AG09319 (cell line): Measurements from ENCODE around the gene MATN1.
"Not testable (repeated sequence)": the region's sequence is repeated elsewhere in the genome, so short reads cannot be mapped to it uniquely, and the experiment has no call there.

Source experiments
- DNase-seq: peaks from one replicate; pipeline ENCODE4 v3.0.0-alpha.2; 2010; ENCODE audit warnings: low read depth; ENCODE audit errors: extremely low read depth
- TF ChIP-seq, protein P1 (sequence below): IDR thresholded peaks from 2 replicates; pipeline ENCODE4 v1.5.1; 2011; ENCODE audit warnings: low read depth, mild to moderate bottlenecking, inconsistent platforms, low read length, moderate library complexity

Gene MATN1

DNA sequence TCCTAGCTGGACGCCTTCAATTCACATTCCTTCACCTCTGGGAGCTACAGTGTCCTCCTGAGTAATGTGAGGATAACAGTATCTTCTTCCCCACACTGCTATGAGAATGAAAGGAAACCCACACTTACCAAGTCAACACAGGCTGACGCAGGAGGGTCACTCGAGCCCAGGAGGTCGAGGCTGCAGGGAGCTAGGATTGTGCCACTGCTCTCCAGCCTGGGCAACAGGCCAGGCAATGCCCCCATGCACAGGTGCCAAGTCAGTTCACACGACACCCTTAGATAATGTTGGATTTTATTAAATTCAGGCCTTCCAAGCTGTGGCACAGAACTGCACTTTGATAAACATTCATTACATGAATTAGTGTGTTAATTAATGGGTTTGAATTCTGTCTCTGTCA, 31.9 kb downstream of the MATN1 start:
- no peak for DNase-seq
- TF ChIP-seq, protein P1, sequence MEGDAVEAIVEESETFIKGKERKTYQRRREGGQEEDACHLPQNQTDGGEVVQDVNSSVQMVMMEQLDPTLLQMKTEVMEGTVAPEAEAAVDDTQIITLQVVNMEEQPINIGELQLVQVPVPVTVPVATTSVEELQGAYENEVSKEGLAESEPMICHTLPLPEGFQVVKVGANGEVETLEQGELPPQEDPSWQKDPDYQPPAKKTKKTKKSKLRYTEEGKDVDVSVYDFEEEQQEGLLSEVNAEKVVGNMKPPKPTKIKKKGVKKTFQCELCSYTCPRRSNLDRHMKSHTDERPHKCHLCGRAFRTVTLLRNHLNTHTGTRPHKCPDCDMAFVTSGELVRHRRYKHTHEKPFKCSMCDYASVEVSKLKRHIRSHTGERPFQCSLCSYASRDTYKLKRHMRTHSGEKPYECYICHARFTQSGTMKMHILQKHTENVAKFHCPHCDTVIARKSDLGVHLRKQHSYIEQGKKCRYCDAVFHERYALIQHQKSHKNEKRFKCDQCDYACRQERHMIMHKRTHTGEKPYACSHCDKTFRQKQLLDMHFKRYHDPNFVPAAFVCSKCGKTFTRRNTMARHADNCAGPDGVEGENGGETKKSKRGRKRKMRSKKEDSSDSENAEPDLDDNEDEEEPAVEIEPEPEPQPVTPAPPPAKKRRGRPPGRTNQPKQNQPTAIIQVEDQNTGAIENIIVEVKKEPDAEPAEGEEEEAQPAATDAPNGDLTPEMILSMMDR, result no peak

- TF ChIP-seq, protein P1, result no peak
- DNase-seq, result no peak
These were observed 33.3 kb downstream of the MATN1 start for GRCh38 chr1:30689901-30690645.

DNA sequence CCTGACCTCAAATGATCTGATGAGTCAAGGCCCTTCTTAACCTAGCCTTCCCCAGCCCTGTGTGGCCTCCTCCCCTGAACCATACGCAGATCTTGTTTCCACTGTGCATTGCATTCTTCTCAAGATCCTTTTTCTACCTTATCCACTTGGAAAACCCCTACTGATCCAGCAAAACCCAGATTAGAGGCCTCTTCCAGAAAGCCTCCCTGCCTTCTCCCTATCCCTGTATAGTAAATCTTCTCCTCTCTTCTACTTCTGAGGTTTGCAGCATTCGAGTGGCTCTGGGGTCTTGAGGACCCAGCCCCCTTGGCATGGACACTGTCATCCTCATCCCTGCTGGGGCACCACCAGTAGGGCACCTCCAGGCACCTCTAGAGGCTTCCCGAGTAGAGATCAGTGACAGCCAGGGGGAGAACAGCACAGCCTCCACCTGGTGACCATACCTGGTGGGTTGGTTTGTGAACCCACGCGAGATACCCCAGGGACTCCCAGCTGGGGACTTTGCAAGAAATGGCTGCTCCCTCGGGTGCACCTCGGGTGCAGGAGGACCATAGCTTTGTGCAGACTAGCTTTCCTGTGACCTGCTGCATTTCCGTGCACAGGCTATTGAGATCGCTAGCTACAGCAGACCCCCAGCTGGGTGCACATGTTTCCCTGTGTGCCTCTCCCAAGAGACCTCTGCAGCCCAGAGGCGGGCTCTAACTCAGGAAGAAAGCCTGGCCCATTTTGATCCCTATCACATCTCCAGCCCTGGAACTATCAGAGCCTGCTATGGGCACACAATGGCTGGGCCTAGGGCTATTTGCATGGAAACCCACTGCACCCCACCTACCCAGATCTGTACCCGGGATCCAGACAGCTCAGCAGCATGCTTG, 34.2 kb downstream of the MATN1 start:
- DNase-seq, result no peak
- TF ChIP-seq, protein P1, result no peak

DNA sequence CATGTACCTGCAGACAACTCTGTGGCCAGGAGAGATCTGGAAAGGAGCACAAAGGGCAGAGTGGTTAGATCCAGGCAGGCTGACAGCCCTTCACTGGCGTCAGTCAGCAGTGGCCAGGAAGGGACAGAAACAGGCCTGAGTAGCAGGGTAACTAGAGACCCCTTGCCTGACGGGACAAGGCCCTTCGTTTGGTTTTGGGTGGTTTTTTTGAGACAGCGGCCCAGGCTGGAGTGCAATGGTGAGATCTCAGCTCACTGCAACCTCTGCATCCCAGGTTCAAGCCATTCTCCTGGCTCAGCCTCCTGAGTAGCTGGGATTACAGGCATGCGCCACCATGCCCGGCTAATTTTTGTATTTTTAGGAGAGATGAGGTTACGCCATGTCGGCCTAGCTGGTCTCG, 34.9 kb downstream of the MATN1 start:
- not testable (repeated sequence) for DNase-seq

DNA sequence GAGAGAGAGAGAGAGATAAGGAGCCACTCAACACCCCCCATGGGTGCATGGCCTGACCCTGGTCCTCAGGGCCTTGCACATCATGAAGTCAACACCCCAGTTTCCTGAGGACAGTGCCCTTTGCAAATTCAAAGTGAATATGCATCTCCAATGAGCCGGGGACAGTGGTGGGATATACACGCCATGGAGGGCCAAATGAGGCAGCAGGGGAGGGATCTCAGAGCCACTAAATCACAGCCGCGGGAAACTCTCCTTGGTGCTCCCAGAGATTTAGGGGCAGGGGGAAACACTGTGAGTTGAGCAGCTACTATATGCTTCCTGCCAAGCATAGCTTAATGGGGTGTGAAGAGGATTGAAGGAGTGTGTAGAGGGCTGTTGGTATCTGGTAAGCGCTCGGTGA, 35.5 kb downstream of the MATN1 start:
- DNase-seq, result no peak
- TF ChIP-seq, protein P1, result no peak

DNA sequence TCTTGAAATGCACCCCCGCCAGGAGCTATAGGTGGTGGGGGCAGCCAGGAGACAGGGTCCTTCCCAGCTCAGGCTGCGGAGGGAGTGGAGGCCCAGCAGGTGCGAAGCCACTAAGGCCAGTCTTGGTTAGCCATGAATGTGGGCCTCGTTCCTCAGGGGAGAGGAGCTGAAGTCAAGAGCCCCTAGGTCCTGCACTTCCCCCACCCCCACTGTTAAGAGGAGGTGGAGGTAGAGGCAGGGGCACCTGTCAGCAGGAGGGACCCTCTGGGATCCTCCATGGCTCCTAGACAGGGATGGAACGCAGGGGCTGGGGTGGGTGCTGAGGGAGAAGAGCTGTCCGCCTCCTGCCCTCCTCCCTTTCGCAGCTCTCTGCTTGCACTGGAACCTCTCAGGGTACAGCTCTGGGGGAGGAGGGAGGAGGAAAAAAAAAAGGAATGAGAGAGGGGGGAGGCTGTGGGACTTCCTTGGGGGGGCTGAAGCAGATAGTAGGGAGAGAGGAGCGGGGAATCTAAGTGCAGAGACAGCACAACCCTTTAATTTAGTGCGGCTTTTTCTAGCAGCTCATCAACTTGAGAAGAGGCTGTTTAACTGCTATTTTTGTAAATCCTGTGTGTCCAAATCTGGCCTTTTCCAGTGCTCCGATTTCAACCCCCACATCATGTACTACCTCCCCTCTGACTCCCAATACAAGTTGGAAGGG, 37.0 kb downstream of the MATN1 start:
- TF ChIP-seq, protein P1, result no peak
- DNase-seq, result no peak

DNA sequence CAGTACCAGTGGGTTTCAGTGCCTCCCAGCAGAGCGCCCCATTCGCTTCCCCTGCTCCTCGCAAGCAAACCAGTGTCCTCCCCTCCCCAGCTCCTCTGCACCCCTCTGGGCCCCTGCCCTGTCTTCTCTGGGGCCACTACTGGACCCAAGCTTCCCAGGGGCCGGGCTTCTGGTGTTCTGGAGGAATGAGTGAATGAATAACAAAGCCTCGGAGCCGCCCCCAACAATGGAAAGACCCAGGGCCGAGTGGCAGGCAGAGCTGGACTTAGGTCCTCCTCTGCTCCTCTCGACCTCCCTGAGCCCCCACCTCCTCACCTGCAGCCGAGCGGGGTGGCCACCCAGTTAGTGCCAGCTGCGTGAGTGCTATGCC, 37.6 kb downstream of the MATN1 start:
- TF ChIP-seq, protein P1, result no peak
- no peak for DNase-seq
